ENCODE results near the gene YKT6.

- TF ChIP-seq, protein P1, sequence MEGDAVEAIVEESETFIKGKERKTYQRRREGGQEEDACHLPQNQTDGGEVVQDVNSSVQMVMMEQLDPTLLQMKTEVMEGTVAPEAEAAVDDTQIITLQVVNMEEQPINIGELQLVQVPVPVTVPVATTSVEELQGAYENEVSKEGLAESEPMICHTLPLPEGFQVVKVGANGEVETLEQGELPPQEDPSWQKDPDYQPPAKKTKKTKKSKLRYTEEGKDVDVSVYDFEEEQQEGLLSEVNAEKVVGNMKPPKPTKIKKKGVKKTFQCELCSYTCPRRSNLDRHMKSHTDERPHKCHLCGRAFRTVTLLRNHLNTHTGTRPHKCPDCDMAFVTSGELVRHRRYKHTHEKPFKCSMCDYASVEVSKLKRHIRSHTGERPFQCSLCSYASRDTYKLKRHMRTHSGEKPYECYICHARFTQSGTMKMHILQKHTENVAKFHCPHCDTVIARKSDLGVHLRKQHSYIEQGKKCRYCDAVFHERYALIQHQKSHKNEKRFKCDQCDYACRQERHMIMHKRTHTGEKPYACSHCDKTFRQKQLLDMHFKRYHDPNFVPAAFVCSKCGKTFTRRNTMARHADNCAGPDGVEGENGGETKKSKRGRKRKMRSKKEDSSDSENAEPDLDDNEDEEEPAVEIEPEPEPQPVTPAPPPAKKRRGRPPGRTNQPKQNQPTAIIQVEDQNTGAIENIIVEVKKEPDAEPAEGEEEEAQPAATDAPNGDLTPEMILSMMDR (conservative IDR thresholded peaks at IDR 0.05), result no peak
- no peak for TF ChIP-seq EZH2 (IDR thresholded peaks at IDR 0.05; ENCODE audit: low read depth)
These were observed 25.6 kb downstream of the YKT6 start for GRCh38 chr7:44226396-44226753.

Measured in PC-9 (cell line).